Neural crest cell (in vitro differentiated cells): ENCODE results near the gene ALOX15B. TPM values are rescaled to one million over a fixed set of nuclear protein-coding genes. Genes with fewer than 3 reads are reported as not detected.

Experiments
- DNase-seq: peaks from one replicate; pipeline ENCODE4 v3.0.0; 2021; ENCODE audit warnings: low read depth, mixed read lengths, low spot score
- H3K27ac Mint-ChIP-seq: one replicate; pipeline ENCODE4 v1.8.0; 2021; ENCODE audit warnings: mild to moderate bottlenecking, mixed read lengths; ENCODE audit not compliant: unreplicated experiment
- H3K27me3 Mint-ChIP-seq: 2 replicates; pipeline ENCODE4 v1.8.0; 2021; ENCODE audit warnings: low read depth, mild to moderate bottlenecking, mixed read lengths
- H3K36me3 Mint-ChIP-seq: 2 replicates; pipeline ENCODE4 v1.8.0; 2021; ENCODE audit warnings: low read depth, mild to moderate bottlenecking, mixed read lengths
- H3K4me1 Mint-ChIP-seq: 2 replicates; pipeline ENCODE4 v1.8.0; 2021; ENCODE audit warnings: mixed read lengths
- H3K4me3 Mint-ChIP-seq: one replicate; pipeline ENCODE4 v1.8.0; 2021; ENCODE audit warnings: mild to moderate bottlenecking, mixed read lengths
- H3K9me3 Mint-ChIP-seq: 2 replicates; pipeline ENCODE4 v1.8.0; 2021; ENCODE audit warnings: mixed read lengths
- total RNA-seq: library from RNA; stranded (reverse); gene quantifications from 2 replicates; pipeline ENCODE4 v1.2.1, GENCODE V29; 2021
- TF ChIP-seq, protein P1 (sequence below): fragments of 200-600 bp; sonication (generic); conservative IDR thresholded peaks from 2 replicates; pipeline ENCODE4 v1.5.0; 2021; ENCODE audit warnings: antibody characterized with exemption, mild to moderate bottlenecking

The ALOX15B gene
- total RNA-seq, 1 donor from 2014 or later = not detected

DNA sequence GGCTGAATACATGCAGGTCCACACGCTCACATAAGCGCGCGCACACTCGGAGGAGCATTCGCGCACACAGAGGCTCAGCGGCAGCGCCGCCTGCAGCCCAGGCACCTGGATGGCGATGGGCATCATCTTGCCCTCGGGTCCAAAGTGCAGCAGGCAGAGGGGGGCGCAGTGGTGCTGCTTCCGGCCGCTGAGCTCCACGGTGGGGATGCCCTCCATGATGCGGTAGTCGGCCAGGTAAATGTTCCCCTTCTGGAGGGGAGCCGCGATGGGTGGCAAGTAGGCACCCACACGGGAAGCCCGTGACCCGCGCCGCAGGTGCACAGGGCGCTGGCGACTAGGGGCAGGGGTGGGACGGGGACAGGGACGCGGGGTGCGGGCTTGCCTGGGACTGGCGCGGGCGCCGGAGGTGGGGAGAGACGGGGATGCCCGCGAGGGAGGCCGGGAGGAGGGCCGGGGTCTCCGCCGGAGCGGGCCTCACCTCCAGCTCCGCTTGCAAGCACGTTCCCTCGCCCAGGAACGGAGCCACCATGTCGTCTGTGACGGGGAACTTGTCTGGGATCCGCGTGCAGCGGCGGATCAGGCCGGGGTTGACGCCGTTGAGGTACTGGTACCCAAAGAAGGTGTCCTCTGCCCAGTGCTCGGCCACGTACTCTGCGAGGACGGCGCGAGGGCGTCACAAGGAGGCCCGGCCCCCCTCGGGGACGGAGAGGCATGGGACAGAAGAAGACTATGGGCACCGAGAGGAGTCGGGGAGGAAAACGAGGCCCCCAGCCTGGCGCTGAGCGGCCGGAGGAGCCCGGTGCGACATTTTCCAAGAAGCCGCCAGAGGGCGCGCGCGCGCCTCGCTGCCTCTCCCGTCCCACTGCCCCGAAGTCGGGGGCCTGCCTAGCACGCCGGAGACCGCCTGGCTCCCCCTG lies 40.7 kb downstream of the ALOX15B start:
- Mint-ChIP-seq H3K9me3 (no peaks in the 10 kb centered on the region), H3K4me1 (no peaks in the 10 kb centered on the region), H3K27me3 (peaks cover 96% of the 10 kb centered on the region), H3K4me3 (peak overlapping the region; percentile 90), H3K36me3 (no peaks in the 10 kb centered on the region), H3K27ac (peak overlapping the region; percentile 86)
- TF ChIP-seq, protein P1, sequence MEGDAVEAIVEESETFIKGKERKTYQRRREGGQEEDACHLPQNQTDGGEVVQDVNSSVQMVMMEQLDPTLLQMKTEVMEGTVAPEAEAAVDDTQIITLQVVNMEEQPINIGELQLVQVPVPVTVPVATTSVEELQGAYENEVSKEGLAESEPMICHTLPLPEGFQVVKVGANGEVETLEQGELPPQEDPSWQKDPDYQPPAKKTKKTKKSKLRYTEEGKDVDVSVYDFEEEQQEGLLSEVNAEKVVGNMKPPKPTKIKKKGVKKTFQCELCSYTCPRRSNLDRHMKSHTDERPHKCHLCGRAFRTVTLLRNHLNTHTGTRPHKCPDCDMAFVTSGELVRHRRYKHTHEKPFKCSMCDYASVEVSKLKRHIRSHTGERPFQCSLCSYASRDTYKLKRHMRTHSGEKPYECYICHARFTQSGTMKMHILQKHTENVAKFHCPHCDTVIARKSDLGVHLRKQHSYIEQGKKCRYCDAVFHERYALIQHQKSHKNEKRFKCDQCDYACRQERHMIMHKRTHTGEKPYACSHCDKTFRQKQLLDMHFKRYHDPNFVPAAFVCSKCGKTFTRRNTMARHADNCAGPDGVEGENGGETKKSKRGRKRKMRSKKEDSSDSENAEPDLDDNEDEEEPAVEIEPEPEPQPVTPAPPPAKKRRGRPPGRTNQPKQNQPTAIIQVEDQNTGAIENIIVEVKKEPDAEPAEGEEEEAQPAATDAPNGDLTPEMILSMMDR = peak; percentile 96
- DNase-seq = peak; percentile 77

DNA sequence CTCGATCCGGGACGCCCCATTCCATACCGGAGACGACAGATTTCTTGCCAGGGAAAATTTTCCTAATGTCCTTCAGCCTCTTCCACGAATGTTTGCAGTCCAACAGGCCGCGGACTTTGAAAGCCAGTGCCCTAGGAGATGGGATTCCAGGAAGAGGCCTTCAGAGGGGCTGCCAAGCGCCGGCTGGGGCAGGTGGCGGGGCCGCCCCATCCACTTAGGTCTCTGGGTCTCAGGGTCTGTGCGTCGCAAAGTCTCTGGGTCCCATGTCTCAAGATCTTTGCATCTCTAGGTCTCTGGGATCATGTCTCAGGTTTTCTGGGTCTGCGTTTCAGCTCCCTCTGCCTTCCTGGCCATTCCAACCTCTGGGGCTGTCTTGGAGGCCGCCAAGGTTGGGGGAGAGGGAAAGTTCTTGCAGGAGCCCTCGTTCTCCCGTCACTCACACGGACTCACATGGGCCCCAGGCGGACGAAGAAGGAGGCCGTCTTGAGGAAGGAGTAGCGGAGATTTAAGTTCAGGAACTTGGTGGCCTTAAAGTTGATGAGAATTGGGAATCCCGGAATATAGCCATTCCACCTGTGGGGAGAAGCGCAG lies 41.4 kb downstream of the ALOX15B start:
- TF ChIP-seq, protein P1 = peak; percentile 37
- Mint-ChIP-seq H3K27me3 (peaks cover 91% of the 10 kb centered on the region), H3K4me3 (peak overlapping the region; percentile 90), H3K4me1 (no peaks in the 10 kb centered on the region), H3K9me3 (no peaks in the 10 kb centered on the region), H3K36me3 (no peaks in the 10 kb centered on the region), H3K27ac (no peak overlapping the region)
- DNase-seq = no peak

DNA sequence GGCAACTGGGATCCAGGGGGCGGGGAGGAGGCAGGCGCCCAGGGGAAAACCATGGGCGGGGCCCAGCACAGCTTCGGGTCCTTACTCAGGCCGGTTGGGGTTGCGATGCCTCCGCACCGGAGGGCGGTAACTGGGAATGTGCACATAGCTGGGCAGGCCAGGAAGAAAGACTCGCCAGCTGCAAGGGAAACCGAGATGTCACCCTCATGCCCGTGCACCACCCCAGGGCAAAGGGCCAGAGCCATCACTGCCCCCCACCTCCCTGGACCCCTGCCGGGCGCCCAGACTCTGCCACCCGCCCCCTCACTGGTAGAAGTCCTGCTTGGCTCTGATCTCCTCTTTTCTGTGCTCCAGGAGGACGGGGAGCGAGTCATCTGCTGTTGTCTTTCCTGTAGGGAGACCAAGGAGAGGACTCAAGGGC lies 42.0 kb downstream of the ALOX15B start:
- Mint-ChIP-seq H3K9me3 (no peaks in the 10 kb centered on the region), H3K4me1 (no peaks in the 10 kb centered on the region), H3K27me3 (peaks cover 91% of the 10 kb centered on the region), H3K27ac (no peak overlapping the region), H3K36me3 (no peaks in the 10 kb centered on the region), H3K4me3 (peak overlapping the region; percentile 41)
- no peak for DNase-seq
- TF ChIP-seq, protein P1 = no peak

DNA sequence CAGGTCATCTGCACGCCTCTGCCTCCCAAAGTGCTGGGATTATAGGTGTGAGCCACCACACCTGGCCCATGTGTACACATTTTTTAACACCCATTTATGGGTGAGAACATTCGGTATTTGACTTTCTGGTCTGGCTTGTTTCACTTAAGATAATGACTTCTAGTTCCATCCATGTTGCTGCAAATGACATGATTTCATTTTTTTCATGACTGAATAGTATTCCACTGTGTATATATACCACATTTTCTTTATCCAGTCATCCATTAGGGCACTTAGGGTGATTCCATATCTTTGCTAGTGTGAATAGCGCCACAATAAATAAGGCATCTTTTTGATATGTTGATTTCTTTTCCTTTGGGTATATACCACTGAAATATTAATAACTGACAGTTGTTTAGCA lies 43.0 kb downstream of the ALOX15B start:
- Mint-ChIP-seq H3K4me1 (no peaks in the 10 kb centered on the region), H3K4me3 (no peak overlapping the region), H3K36me3 (no peaks in the 10 kb centered on the region), H3K9me3 (no peaks in the 10 kb centered on the region), H3K27me3 (peaks cover 87% of the 10 kb centered on the region), H3K27ac (no peak overlapping the region)
- TF ChIP-seq, protein P1 = no peak
- no peak for DNase-seq

DNA sequence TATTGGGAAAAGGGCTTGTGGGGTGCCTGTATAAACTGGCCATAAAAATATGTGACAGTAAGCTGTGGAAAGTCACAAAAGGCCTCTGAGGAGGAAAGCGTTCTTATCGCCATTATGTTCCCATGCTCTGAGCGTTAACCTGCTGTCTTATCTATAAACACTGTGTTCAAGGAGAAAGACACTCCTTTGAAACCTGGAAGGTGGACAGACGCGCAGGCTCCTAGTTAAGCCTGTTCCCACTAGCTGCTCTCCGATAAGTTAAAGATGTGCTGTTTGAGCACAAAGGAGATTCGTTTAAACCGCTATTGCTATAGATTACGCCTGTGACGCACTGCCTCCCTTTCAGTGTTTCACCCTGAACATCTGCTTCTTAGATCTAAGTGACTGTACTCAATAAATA lies 43.4 kb downstream of the ALOX15B start:
- H3K36me3 Mint-ChIP-seq = no peaks in the 10 kb centered on the region
- H3K27ac Mint-ChIP-seq = no peak overlapping the region
- no peak for DNase-seq
- TF ChIP-seq, protein P1 = no peak
- H3K4me3 Mint-ChIP-seq = no peak overlapping the region
- H3K9me3 Mint-ChIP-seq = no peaks in the 10 kb centered on the region
- no peaks in the 10 kb centered on the region for H3K4me1 Mint-ChIP-seq
- H3K27me3 Mint-ChIP-seq = peaks cover 84% of the 10 kb centered on the region
